Hepatocyte (in vitro differentiated cells): Measurements from ENCODE around the gene TUBB1. TPM values are rescaled to one million over a fixed set of nuclear protein-coding genes. Genes with fewer than 3 reads are reported as not detected.

ENCODE experiments used
- DNase-seq: peaks from one replicate; pipeline ENCODE4 v3.0.0-alpha.2; 2016; ENCODE audit warnings: low spot score
- H2AFZ ChIP-seq: fragments of 200-600 bp; sonication (generic); 2 replicates; pipeline ENCODE4 v1.6.0; 2016; ENCODE audit warnings: antibody characterized with exemption, mild to moderate bottlenecking
- H3K27ac ChIP-seq: fragments of 200-600 bp; sonication (generic); 2 replicates; pipeline ENCODE4 v1.5.1; 2016; ENCODE audit warnings: mild to moderate bottlenecking
- H3K27me3 ChIP-seq: fragments of 200-600 bp; sonication (generic); 2 replicates; pipeline ENCODE4 v1.6.1; 2016
- H3K36me3 ChIP-seq: fragments of 200-600 bp; sonication (generic); replicated peaks from 2 replicates; pipeline ENCODE4 v1.5.1; 2016; ENCODE audit warnings: low read depth; ENCODE audit not compliant: insufficient read depth
- H3K4me1 ChIP-seq: fragments of 200-600 bp; sonication (generic); 2 replicates; pipeline ENCODE4 v1.5.1; 2016; ENCODE audit warnings: mild to moderate bottlenecking, moderate library complexity; ENCODE audit not compliant: insufficient read depth
- H3K4me2 ChIP-seq: fragments of 200-600 bp; sonication (generic); 2 replicates; pipeline ENCODE4 v1.6.0; 2016
- H3K4me3 ChIP-seq: fragments of 200-600 bp; sonication (generic); 2 replicates; pipeline ENCODE4 v1.5.1; 2016; ENCODE audit warnings: mild to moderate bottlenecking
- H3K79me2 ChIP-seq: fragments of 200-600 bp; sonication (generic); 2 replicates; pipeline ENCODE4 v1.6.0; 2017; ENCODE audit warnings: mild to moderate bottlenecking
- H3K9me2 ChIP-seq: fragments of 200-600 bp; sonication (generic); replicated peaks from 2 replicates; pipeline ENCODE4 v1.6.0; 2017; ENCODE audit warnings: mild to moderate bottlenecking; ENCODE audit not compliant: insufficient read depth
- H3K9me3 ChIP-seq: fragments of 200-600 bp; sonication (generic); 2 replicates; pipeline ENCODE4 v1.5.1; 2016; ENCODE audit warnings: low read depth, mild to moderate bottlenecking
- H4K20me1 ChIP-seq: fragments of 200-600 bp; sonication (generic); 2 replicates; pipeline ENCODE4 v1.6.0; 2016; ENCODE audit warnings: mild to moderate bottlenecking; ENCODE audit not compliant: insufficient read depth, poor library complexity, severe bottlenecking
- CTCF ChIP-seq: fragments of 200-600 bp; sonication (generic); IDR thresholded peaks from 2 replicates; pipeline ENCODE4 v1.5.1; 2016; ENCODE audit warnings: antibody characterized with exemption, mild to moderate bottlenecking; ENCODE audit not compliant: poor library complexity
- EZH2 ChIP-seq: fragments of 200-600 bp; sonication (generic); IDR thresholded peaks from 2 replicates; pipeline ENCODE4 v1.6.1; 2016; ENCODE audit warnings: antibody characterized with exemption, mild to moderate bottlenecking, borderline replicate concordance
- EZH2phosphoT487 ChIP-seq: fragments of 200-600 bp; sonication (generic); IDR thresholded peaks from one replicate; pipeline ENCODE4 v1.6.1; 2018; ENCODE audit warnings: antibody characterized with exemption, mild to moderate bottlenecking, low read depth, moderate library complexity; ENCODE audit not compliant: unreplicated experiment, severe bottlenecking
- WGBS: methylation state at CpG from one replicate; pipeline ENCODE4 v1.1.6; 2016; ENCODE audit warnings: low lambda C conversion rate; ENCODE audit errors: missing lambda C conversion rate; 5-methylcytosine and 5-hydroxymethylcytosine counted together
- polyA plus RNA-seq: library from polyadenylated mRNA; unstranded; fragments of >200 nt; fragmentation: Nextera tagmentation; extraction: Ambion mirVana; gene quantifications from 2 replicates; pipeline ENCODE4 v1.2.1, GENCODE V29; 2016
- total RNA-seq: library from RNA; depleted of rRNA; stranded (reverse); fragments of >200 nt; gene quantifications from 2 replicates; pipeline ENCODE4 v1.2.3, GENCODE V29; 2014

The TUBB1 gene
- total and polyA plus RNA-seq, 2 experiments from 2014 or later, result 0.05 to 0.10 TPM

- Histone ChIP-seq H3K36me3 (no peaks in the 10 kb centered on the region), H3K9me3 (no peaks in the 10 kb centered on the region), H4K20me1 (no peaks in the 10 kb centered on the region), H3K9me2 (no peaks in the 10 kb centered on the region), H3K4me1 (no peaks in the 10 kb centered on the region), H3K4me2 (no peak overlapping the region), H3K27ac (no peak overlapping the region), H3K79me2 (no peaks in the 10 kb centered on the region), H2AFZ (no peak overlapping the region), H3K4me3 (no peak overlapping the region), H3K27me3 (no peaks in the 10 kb centered on the region)
- WGBS, result 90% methylated on average over 17 of the region's 17 CpGs
- DNase-seq, result no peak
- TF ChIP-seq EZH2phosphoT487 (no peak), EZH2 (no peak), CTCF (no peak)
Observed at GRCh38 chr20:59013031-59013951, 5.9 kb upstream of the TUBB1 start.

- Histone ChIP-seq H3K4me2 (no peak overlapping the region), H3K79me2 (no peaks in the 10 kb centered on the region)
- DNase-seq, result no peak
Observed at GRCh38 chr20:59013959-59014608, 5.1 kb upstream of the TUBB1 start.

GRCh38 chr20:59014680-59015389 lies 4.4 kb upstream of the TUBB1 start:
- Histone ChIP-seq H3K4me1 (no peaks in the 10 kb centered on the region), H3K36me3 (no peaks in the 10 kb centered on the region), H3K27me3 (no peaks in the 10 kb centered on the region), H3K4me2 (no peak overlapping the region), H3K4me3 (no peak overlapping the region), H3K9me3 (no peaks in the 10 kb centered on the region), H3K27ac (no peak overlapping the region), H3K79me2 (no peaks in the 10 kb centered on the region), H2AFZ (no peak overlapping the region), H3K9me2 (no peaks in the 10 kb centered on the region), H4K20me1 (no peaks in the 10 kb centered on the region)
- WGBS, result 92% methylated on average over 17 of the region's 17 CpGs
- no peak for TF ChIP-seq CTCF
- TF ChIP-seq EZH2phosphoT487, result no peak
- TF ChIP-seq EZH2, result no peak
- no peak for DNase-seq

More at GRCh38 chr20:59013959-59014608, 5.1 kb upstream of the TUBB1 start:
- H3K9me3 ChIP-seq, result no peaks in the 10 kb centered on the region
- H3K4me3 ChIP-seq, result no peak overlapping the region
- WGBS, result 83% methylated on average over 13 of the region's 13 CpGs
- no peak for TF ChIP-seq EZH2phosphoT487
- TF ChIP-seq CTCF, result no peak
- TF ChIP-seq EZH2, result no peak
- H3K9me2 ChIP-seq, result no peaks in the 10 kb centered on the region
- no peaks in the 10 kb centered on the region for H3K36me3 ChIP-seq
- no peak overlapping the region for H3K27ac ChIP-seq
- H2AFZ ChIP-seq, result no peak overlapping the region
- H4K20me1 ChIP-seq, result no peaks in the 10 kb centered on the region
- no peaks in the 10 kb centered on the region for H3K27me3 ChIP-seq
- H3K4me1 ChIP-seq, result no peaks in the 10 kb centered on the region
